Hematopoietic multipotent progenitor cell treated with erythropoietin and hydrocortisone succinate and interleukin-3 and kit ligand, for 4 days (in vitro differentiated cells): Measurements from ENCODE around the gene WDR48.
"Not testable (repeated sequence)": the region's sequence is repeated elsewhere in the genome, so short reads cannot be mapped to it uniquely, and the experiment has no call there.

ENCODE experiments used
- DNase-seq: peaks from one replicate; pipeline ENCODE4 v3.0.0-alpha.2; 2015

WDR48 gene

DNA sequence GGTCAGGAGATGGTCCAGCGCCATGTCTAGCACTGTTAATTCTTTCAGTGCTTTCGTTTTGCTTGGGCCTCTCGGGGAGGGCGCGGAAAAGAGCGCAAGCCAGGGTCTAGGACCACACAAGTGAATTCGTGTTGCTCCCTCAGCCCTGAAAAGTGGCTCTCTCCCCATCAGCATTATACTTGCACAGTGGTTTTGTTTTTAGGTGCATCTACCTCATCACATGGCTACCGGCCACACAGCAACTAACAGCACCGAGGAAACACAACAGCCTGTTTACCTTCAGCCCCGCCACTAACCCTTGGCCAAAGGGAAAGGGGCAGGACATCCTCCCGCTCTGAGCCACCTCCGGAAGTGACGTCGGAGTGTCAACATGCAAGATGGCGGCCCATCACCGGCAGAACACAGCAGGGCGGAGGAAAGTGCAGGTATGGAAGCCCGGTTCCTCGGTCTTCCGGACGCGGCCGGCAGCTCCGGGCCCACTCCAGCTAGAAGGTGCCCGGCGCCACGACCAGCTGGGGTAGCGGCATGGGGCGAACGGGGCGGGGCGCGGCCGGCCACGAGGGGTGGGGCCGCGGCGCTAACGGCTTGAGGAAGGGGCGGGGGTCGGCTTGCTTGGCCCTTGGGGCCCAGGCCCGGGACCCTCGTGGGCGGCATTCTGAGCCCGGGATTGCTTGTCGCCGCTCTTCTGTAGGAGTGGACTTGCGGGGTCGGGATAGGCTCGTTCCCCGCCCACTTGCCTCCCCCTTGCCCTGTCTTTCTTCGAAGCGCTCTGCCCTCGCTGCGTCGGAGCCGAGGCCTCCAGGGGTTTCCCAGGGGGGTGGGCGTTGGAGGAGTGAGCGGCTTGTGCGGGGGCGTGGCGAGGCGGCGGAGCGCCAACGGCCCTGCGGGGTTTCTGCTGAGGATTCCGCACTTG lies at the start of gene WDR48, which contains the start of gene SCN11A:
Gene WDR48 (plus strand): TSS at position 368 of the 913 bp plus-strand sequence. CDS start 10 bp downstream, at position 378.
Gene SCN11A (minus strand): TSS at position 296 of the 913 bp plus-strand sequence. CDS start 101,582 bp downstream, outside the sequence.
- peak; percentile 98 for DNase-seq

DNA sequence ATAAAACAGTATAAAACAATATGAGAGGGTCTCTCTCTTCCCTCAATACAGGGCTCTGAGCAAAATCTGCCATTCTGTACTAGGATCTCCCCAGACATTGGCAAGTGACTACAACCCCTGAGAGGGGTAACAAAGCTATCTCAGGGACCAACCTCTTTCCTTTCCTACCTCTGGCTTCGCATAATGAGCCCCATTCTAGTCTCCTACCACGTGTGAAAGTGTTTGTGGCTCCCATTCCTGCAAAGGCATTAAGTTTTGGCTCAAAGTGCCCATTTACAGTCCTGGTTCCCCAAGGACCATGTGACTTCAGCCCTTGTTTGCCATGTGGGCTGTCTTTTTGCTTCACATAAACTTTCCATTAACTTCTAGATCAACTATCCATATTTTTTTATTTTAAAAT lies 46.5 kb upstream of the WDR48 start:
- no peak for DNase-seq

DNA sequence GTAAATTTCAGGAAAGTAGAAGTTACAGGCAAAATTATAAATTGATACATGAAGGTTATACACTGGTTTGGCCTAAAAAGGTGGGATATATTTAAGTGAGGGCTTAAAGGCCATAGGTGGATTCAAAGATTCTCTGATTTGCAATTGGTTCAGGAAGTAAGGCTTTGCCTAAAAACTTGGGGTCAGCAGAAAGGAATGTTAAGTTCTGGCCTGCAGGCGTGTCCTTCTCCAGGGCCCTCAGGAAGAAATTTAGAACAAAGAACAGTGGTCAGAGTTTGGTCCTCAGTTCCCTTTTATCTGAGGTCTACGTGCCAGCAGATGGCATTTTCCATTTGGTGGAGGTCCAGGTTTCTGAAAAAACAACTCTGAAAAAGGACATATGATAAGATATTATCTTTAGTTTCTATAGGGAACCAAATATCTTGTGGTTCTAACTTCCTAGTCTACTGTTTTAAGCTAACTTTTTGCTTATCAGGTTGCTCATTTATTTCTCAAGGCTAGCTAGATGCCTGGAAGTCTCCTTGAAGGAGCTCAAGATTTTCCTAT lies 40.6 kb upstream of the WDR48 start:
- DNase-seq: peak; percentile 76

DNA sequence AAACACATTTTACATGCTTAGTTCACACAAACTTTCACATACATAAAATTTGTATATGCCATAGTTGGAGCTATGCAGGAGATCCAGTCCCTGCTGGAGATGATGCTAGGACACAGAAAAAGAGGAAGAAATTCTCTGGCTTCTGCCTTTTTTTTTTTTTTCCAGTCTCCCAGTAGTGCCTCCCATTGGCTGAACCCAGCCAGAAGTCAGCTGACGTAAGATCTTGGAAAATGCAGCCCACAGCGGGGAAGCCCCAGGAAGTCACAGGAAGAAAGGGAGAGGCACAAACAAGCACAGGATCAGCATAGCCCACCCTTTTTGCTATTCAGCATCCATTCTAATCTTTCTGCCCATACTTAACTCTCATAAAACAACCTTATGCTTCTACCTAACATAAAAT lies 38.5 kb upstream of the WDR48 start:
- DNase-seq: no peak

DNA sequence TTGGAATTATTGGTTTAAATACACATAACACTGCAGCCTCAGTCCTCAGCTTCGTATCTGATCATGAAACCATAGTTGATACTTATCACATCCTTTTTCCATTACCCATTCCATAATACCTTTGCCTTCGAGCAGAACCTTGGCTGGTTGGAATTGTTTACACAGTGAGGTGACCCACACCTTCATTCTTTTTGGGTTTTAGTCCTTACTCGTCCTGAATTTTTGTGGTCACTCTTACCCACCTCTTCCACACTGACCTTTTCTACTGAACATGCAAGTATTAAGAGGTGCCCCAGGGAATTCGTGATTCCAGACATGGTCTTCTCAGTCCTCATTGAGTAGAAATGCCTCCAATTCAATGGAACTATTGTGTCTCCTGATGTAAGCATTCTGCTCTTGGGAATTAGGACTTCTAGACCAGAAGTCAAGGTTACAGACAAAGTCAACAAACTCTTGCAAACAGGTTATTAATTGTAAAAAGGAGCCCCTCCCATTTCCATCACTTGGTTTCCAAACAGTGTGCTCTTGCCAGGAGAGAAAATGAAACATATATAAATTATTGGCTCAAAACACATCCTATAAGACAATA lies 37.8 kb upstream of the WDR48 start:
- DNase-seq: no peak

DNA sequence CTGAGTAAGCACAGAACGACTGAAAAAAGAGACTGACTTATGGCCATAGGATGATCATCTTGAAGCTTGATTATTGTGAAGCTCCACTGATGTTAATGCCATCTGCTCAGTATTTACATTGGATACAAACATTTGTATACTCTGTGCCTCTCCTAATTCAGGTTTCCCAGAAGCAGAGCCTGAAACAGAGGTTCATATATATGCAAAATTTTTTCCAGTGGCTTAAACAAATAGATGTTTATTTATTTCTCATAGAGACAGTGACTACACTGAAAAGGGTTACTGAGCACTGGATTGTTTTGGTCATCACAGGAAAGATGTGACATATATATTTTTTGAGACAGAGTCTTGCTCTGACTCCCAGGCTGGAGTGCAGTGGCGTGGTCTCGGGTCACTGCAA lies 36.4 kb upstream of the WDR48 start:
- no peak for DNase-seq

DNA sequence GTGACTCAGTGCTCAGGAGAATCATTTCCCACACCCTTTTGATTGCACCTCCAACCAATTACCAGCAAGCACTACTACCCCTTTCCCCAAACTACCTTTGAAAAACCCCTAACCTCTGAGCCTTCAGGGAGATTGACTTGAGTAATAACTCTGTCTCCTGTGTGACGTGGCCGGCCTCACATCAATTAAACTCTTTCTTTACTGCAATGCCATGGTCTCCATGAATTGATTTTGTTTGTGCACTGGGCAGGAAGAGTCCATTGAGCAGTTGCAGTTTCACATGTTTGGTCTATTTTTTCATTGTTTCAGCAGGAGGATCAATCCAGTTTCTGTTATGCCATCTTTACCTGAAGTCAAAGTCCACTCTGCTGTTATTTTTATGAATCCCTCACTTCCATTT lies 32.5 kb upstream of the WDR48 start:
- DNase-seq: no peak

DNA sequence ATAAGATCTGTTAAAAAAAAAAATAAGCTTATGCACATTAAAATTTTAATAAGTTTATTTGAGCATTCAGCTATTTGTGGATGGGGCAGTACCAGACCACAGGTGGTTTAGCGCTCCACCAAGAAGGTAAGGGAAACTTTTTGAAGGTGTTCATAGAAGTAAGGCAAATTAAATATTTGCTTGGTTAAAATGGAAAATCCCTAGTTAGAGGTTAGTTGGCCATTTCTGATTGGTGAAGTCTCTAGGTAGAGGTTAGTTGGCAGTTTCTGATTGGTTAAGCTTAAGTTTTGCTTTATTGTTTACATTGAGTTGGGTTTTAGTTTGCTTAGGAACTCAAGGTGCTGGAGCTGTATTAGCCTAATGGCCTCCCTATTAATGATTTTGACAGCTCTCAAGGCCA lies 30.8 kb upstream of the WDR48 start:
- no peak for DNase-seq

DNA sequence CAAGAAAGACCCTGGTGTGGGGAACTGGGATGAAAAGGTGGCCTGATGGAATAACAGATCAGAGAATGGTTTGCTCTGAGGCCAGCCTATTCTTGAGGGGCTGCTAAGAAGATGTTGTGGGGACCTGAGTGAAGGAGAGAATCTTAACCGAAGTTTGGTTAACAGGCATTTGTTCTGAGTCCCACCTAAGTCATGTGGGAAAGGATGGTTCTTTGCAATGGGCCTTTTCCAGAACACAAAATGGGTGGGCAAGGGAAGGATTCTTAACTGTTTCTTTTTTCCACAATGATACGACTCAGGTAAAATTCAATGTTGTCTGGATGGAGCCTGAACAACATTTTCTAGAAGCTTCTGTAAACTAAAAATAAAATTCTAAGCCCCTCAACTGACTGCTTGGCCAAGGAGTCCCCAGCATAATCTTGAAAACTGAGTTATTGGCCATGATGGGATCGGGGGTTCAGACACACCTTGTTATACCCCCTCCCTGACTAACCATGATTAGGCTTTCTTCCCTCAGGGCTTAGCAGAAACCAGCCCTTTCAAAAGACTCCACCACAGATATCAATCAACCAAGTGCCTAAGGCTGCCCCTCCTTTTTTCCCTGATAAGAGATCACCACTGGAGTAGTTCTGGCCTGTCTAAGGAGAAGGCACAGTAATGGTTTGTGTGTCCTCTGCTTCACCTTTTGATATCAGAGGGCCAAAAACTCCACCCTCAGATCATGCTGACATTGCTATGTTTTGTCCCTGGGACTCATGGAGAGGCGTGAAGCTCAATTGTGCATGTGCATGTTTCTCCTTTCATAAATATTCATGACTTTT lies 30.1 kb upstream of the WDR48 start:
- peak; percentile 60 for DNase-seq

DNA sequence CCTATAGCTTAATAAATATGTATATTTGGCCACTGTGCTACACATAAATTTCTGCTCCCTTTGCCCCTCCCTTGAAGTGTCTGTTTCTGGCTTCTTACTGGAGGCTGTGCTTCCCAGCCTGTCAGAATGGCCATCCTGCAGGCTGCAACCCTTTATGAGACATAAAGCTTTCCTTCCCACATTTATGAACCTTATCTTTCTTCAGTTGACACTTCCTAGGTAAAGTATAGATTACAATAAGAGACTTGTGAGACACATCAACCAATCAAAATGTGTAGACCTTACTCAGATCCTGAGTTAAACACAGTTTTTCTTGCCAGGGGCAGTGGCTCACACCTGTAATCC lies 29.6 kb upstream of the WDR48 start:
- no peak for DNase-seq

DNA sequence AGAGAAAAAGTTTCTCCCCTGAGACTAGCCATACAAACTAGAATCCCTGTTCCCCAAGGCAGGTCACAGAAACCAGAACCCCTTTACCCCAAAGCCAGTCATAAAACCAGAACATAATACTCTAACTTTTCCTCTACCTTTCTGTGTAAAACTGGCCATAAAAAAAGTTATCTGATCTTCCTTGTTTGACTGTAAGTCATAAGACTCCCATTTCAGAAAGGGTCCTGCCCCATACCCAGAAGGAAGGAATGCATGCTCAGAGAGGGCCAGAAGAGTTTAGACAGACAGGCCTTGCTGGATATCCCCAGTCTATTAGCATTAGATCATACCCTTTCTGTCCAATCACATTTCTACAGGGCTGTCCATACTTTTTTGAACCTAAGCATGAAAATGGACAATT lies 27.3 kb upstream of the WDR48 start:
- no peak for DNase-seq

DNA sequence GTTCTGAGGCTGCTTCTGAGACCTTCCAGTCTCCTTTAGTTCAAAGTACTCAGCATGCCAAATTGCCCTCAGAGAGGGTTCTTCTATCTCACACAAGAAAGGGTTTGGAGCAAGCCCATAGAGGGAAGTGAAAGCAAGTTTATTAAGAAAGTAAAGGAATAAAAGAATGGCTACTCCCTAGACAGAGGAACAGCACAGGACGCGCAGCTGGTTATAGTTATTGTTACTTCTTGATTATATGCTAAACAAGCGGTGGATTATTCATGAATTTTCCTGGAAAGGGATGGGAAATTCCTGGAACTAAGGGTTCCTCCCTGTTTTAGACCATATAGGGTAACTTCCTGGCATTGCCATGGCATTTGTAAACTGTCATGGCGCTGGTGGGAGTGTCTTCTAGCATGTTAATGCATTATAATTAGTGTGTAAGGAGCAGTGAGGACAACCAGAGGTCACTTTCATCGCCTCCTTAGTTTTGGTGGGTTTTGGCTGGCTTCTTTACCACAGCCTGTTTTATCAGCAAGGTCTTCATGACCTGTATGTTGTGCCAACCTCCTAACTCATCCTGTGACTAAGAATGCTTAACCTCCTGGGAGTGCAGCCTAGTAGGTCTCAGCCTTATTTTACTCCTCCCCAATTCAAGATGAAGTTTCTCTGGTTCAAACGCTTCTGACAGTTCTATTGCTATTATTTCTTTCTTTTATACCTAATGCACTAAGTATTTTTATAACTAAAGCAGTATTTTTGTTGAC lies 26.4 kb upstream of the WDR48 start:
- DNase-seq: no peak

DNA sequence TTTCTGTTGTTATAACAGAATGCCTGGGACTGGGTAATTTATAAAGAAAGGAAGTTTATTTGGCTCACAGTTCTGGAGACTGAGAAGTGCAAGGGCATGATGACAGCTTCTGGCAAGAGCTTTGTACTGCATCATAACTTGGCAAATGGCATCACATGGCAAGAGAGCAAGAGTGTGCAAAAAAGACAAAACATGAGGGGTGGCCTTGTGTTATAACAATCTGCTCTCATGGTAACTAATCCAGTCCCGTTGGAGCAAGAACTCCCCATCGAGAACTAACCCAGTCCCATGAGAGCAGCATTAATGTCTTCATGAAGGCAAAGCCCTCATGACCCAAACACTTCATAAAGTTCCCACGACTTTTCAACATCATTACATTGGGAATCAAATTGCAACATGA lies 23.3 kb upstream of the WDR48 start:
- no peak for DNase-seq

DNA sequence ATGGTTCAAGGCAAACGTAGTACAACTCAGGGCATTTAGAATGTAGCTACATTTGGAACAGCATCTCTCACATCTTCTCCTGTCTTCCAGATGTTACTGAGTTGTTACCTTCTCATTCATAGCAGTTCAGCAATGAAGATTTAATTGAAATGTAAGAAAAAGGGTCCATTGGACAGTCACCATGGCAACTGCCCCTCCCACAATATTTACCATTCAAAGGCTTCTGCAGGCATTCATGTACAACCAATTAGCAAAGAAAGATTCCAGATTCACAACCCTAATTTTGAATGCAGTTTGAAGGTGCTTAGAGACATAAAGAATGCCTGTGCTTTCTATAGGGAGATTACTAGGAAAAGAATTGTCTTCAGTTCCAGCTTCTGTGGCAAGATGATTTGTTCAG lies 22.3 kb upstream of the WDR48 start:
- no peak for DNase-seq

DNA sequence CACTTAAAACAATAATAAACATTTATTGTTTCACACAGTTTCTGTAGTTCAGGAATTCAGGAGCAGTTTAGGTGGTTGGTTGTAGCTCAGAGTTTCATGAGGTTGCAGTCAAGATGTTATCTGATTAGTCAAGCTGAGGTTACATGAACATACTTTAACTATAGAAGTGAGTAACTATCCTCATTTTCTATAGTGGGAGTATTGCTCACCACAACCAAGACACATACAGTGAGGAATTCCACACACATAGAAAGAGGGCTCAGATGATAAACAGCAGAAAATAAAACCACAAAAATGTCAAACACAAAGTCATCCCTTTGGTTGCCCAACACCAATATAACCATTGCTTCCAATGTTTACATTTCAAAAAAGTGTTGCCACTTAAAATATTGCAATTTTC lies 13.7 kb upstream of the WDR48 start:
- DNase-seq: no peak

DNA sequence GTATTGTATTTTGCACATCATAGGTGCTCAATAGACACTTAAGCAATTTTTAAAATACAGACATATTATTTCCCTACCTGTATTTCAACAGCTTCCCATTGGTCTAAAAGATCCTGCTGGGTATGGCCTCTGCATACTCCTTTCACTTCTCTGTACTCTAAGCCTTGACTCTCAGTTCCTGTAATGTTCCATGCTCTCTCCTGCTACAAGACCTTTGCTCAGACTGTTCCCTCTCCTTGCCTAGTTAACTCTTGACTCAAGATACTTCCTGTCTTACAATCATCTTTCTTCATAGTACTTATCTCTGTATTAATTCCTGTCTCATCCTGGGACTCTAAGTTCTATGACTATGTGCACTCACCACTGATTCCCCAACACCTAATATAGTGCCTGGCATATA lies 1.8 kb upstream of the WDR48 start:
- DNase-seq: peak; percentile 30

DNA sequence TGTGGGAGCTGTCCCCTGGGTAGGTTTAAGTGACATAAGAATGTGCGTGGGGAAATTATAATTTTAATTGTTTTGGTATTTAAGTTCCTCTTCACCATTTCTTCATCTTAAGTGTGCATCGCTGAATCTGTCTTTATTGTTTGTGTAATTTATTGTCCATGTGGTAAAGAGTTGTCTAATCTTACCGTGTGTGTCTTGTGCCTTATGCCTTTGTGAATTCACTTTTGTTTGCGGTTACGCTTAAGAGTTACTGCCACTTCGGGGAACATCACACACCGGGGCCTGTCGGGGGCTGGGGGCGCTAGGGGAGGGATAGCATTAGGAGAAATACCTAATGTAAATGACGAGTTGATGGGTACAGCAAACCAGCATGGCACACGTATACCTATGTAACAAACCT lies 767 bp downstream of the WDR48 start:
- DNase-seq: peak; percentile 41

DNA sequence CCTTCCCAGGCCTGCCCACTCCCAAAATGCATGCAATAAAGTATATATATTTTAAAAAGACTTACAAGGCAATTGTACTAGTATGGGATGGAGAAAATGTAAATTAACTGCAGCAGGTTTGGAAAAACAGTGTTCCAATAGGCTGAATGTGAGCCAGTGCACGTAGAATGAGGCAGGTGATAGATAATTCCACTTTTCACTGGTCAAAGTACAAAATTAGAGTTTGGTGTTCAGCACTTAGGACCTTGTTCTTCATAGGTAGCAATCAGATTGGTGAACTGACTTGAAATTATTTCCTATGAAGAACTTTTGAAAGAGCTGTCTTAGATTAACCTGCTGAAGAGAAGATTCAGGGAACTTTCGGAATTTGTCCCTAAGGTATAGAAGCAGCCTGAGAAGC lies 1.9 kb downstream of the WDR48 start:
- DNase-seq: no peak

DNA sequence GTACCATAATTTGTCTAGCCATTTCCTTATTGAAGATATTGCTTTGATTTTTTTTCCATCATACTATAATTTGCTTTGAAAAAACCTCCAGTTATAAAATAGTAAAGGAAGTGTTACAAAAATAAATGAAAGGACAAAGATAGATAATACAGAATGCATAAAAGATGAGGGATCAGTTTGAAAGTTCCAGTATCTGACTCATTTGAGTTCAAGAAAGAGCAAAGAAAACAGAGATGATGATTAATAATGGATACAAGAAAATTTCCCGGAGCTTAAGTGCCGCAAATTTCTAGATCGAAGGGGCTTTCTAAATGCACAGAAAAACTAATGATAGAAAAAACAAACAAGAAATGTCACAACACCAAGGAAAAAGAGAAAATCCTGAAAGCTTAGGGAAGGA lies 4.3 kb downstream of the WDR48 start:
- no peak for DNase-seq

DNA sequence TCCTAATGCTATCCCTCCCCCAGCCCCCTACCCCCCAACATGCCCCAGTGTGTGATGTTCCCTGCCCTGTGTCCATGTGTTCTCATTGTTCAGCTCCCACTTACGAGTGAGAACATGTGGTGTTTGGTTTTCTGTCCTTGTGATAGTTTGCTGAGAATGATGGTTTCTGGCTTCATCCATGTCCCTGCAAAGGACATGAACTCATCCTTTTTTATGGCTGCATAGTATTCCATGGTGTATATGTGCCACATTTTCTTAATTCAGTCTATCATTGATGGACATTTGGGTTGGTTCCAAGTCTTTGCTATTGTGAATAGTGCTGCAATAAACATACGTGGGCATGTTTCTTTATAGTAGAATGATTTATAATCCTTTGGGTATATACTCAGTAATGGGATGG lies 9.4 kb downstream of the WDR48 start:
- not testable (repeated sequence) for DNase-seq

DNA sequence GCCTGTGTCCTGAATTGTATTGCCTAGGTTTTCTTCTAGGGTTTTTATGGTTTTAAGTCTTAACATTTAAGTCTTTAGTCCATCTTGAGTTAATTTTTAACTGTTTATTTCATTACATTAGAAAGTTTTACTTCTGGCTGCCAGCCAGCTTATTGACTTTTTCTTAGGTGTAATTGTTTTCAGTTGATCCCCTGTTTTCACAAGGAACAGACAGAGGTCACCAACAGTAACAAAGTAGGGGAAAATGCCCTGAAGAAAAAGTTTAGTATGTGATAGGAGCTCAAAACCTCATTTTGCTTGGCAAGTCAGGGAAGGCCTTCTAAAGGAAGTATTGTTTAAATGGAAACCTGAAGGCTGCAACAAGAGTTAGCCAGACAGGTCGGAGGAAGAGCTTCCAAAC lies 10.4 kb downstream of the WDR48 start:
- no peak for DNase-seq

DNA sequence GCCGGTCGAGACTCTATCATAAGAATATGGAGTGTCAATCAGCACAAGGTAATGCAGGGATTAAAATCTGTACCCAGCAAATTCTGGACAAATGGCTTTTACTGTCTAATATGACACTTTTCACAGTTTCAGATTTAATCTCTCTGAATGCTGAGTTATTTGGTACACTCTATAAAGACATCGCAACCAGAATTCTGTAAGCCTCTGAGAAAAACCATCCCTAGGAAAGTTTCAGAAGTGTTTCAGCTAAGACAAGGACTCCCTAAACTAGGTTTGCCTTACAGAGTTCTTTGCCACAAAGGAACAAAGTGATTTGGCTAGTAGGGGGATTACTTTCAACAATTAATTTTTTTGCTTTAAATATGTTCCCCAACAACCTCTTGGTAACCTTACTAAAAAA lies 11.3 kb downstream of the WDR48 start:
- DNase-seq: no peak

DNA sequence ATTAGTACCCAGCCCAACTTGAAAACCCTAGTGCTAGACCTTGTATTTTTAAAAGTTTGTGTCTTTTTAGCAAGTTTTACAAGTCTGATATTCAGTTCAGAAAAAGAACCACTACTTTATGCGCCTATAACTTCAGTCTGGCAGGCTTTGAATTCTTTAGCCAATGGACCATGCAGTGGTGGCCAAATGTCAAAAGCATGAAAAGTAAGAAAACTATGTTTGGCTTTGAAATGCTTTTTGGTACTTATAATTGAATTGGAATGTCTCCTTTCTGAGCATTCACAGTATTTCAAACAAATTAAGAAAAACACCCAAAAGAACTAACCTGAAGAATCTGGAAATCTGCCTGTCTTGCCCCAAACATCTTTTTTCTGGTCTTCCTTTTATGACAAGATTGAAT lies 12.8 kb downstream of the WDR48 start:
- no peak for DNase-seq
